OCI-LY7 (cell line): ENCODE data around the gene CDKN1C. TPM values are rescaled to one million over a fixed set of nuclear protein-coding genes. Genes with fewer than 3 reads are reported as not detected.

Experiments used
- Bru-seq: library from RNA; stranded (reverse); fragments of 400-500 nt; gene quantifications from one replicate; lab custom pipeline; 2021; lab: Mats Ljungman, UMichigan
- BruChase-seq, 2 experiments: library from RNA; stranded (reverse); fragments of 400-500 nt; gene quantifications; one replicate each; lab custom pipeline; 2021; lab: Mats Ljungman, UMichigan
- BruUV-seq: library from RNA; stranded (reverse); fragments of 400-500 nt; replicated peaks from 2 replicates; lab custom pipeline; 2021; lab: Mats Ljungman, UMichigan
- CTCF ChIA-PET: fragments of 300-600 bp; sonication (Branson Sonifier 250); formaldehyde crosslinking; loops from one replicate; lab custom pipeline; 2022; ENCODE audit warnings: antibody characterized with exemption; ENCODE audit not compliant: unreplicated experiment; lab: Charles Lee
- POLR2A ChIA-PET: fragments of 300-600 bp; sonication (Branson Sonifier 250); formaldehyde crosslinking; loops from one replicate; lab custom pipeline; 2022; ENCODE audit warnings: antibody characterized with exemption; lab: Charles Lee
- DNase-seq: peaks from one replicate; pipeline ENCODE4 v3.0.0-alpha.2; 2015; ENCODE audit warnings: low spot score
- H2AFZ ChIP-seq: fragments of 200-600 bp; sonication (generic), shearing (Covaris generic); 2 replicates; pipeline ENCODE4 v1.6.1; 2014; ENCODE audit warnings: mild to moderate bottlenecking, antibody characterized with exemption, low read length, moderate library complexity
- H3K27ac ChIP-seq: fragments of 200-600 bp; sonication (generic); 2 replicates; pipeline ENCODE4 v1.5.1; 2014; ENCODE audit warnings: mixed run types, low read depth, mild to moderate bottlenecking, moderate library complexity, low read length, inconsistent platforms; ENCODE audit not compliant: poor library complexity, severe bottlenecking
- H3K36me3 ChIP-seq: fragments of 200-600 bp; sonication (generic); 2 replicates; pipeline ENCODE4 v1.6.1; 2014; ENCODE audit warnings: mild to moderate bottlenecking, antibody characterized with exemption, low read length, moderate library complexity, mixed read lengths; ENCODE audit not compliant: insufficient read depth
- H3K4me1 ChIP-seq: fragments of 200-600 bp; sonication (generic); 2 replicates; pipeline ENCODE4 v1.5.1; 2014; ENCODE audit warnings: mild to moderate bottlenecking, low read length; ENCODE audit not compliant: insufficient read depth, poor library complexity, severe bottlenecking
- H3K4me2 ChIP-seq: fragments of 200-600 bp; sonication (generic); 2 replicates; pipeline ENCODE4 v1.6.1; 2014; ENCODE audit warnings: mild to moderate bottlenecking, low read length
- H3K4me3 ChIP-seq: fragments of 200-600 bp; sonication (generic); 2 replicates; pipeline ENCODE4 v1.5.1; 2014; ENCODE audit warnings: mild to moderate bottlenecking, low read depth, low read length; ENCODE audit not compliant: poor library complexity, severe bottlenecking
- H3K79me2 ChIP-seq: fragments of 200-600 bp; sonication (generic); 2 replicates; pipeline ENCODE4 v1.6.1; 2016; ENCODE audit warnings: low read depth, mild to moderate bottlenecking, low read length, moderate library complexity, mixed read lengths; ENCODE audit not compliant: insufficient read depth
- H3K9me2 ChIP-seq: fragments of 200-600 bp; sonication (generic); 2 replicates; pipeline ENCODE4 v1.6.1; 2016; ENCODE audit warnings: mild to moderate bottlenecking, low read length, mixed read lengths; ENCODE audit not compliant: insufficient read depth
- H3K9me3 ChIP-seq: fragments of 200-600 bp; sonication (generic); 2 replicates; pipeline ENCODE4 v1.6.1; 2014; ENCODE audit warnings: mild to moderate bottlenecking, mixed run types, low read length, mixed read lengths
- H4K20me1 ChIP-seq: fragments of 200-600 bp; sonication (generic); 2 replicates; pipeline ENCODE4 v1.6.1; 2014; ENCODE audit warnings: mild to moderate bottlenecking, antibody characterized with exemption, low read length, moderate library complexity, mixed read lengths; ENCODE audit not compliant: insufficient read depth
- EZH2phosphoT487 ChIP-seq: fragments of 200-600 bp; sonication (generic); IDR thresholded peaks from 2 replicates; pipeline ENCODE4 v1.6.1; 2018; ENCODE audit warnings: low read depth, borderline replicate concordance, mild to moderate bottlenecking, mixed run types, antibody characterized with exemption, low read length, moderate library complexity, mixed read lengths
- intact Hi-C: fragments of 100-400 bp; cut with micrococcal nuclease; formaldehyde crosslinking; loops from one replicate; pipeline ENCODE4 v1.10.0; 2022; ENCODE audit not compliant: unreplicated experiment
- long read RNA-seq: library from polyadenylated mRNA; stranded (forward); transcript quantifications from one replicate; pipeline ENCODE4 v2.0.0, GENCODE V29; 2022
- total RNA-seq, 2 experiments: library from RNA; depleted of rRNA in 1 of 2; stranded (reverse); fragments of >200 nt in 1 of 2; shearing (Covaris generic) in 1 of 2; gene quantifications; 2 replicates each; pipeline ENCODE4 v1.2.3, GENCODE V29; 2014 to 2022
- TF ChIP-seq, protein P1 (sequence below): fragments of 200-600 bp; sonication (generic); conservative IDR thresholded peaks from 2 replicates; pipeline ENCODE4 v1.5.1; 2014; ENCODE audit warnings: mild to moderate bottlenecking, antibody characterized with exemption, low read length, moderate library complexity, mixed read lengths

The CDKN1C gene
- total RNA-seq (2014; rRNA removed; shearing (Covaris generic)) (0.13 TPM in 1 of 2 replicates, not detected in the other), total RNA-seq (2022) (0.55 and 0.59 TPM in 2 replicates), Bru-seq, nascent RNA (not detected), BruChase-seq, experiment 1, labeled RNA remaining after a 6-hour chase (percentile 24 among the genes with signal in this experiment), BruChase-seq, experiment 2, labeled RNA remaining after a 2-hour chase (not detected)
- long read RNA-seq, result 0 reads

DNA sequence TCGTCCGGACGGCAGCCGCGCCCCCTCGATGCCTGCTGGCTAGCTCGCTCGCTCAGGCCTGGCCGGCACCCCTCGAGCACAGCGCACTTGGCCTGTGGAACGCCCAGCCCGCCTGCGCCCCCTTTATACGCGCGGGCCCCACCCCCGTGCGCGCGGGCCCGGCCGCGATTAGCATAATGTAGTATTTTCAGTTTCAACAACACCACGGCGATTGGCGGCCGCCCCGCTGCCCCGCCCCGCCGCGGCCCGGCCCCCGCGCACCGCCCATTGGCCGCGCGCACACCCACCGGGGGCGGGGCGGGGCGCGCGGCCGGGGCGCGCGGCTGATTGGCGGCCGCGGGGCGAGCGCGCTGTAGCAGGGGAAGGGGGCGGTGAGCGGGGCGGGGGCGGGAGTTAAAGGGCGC is at the start of gene CDKN1C:
Gene CDKN1C (minus strand): TSS at position 98 of the 404 bp plus-strand sequence. CDS start 319 bp downstream, outside the sequence.
- H2AFZ ChIP-seq, result no peak within 1 kb of the TSS
- no peaks in the 10 kb centered on the region for H3K9me2 ChIP-seq
- peak within 1 kb of the TSS; percentile 80 for H3K4me2 ChIP-seq
- H3K4me3 ChIP-seq, result peak within 1 kb of the TSS; percentile 65
- no peaks in the 10 kb centered on the region; the same call in 1 of the 2 replicates for H4K20me1 ChIP-seq
- intact Hi-C loops, result loop anchor here (5.0 kb wide), 1 partner anchor 193 kb away; no protein-coding TSS in a partner anchor
- peak; percentile 82 for DNase-seq
- no TSS peak for BruUV-seq
- ChIA-PET POLR2A (interaction anchor here (0.6 kb wide), 1 partner anchor 214 kb away, joined by 3 read pairs; no protein-coding TSS in a partner anchor), CTCF (no interaction called here)
- H3K27ac ChIP-seq, result no peak within 1 kb of the TSS
- no peaks in the 10 kb centered on the region for H3K9me3 ChIP-seq
- H3K4me1 ChIP-seq, result peaks cover 13% of the 10 kb centered on the region
- no peaks in the 10 kb centered on the region for H3K79me2 ChIP-seq
- no peak for TF ChIP-seq EZH2phosphoT487
- TF ChIP-seq, protein P1, sequence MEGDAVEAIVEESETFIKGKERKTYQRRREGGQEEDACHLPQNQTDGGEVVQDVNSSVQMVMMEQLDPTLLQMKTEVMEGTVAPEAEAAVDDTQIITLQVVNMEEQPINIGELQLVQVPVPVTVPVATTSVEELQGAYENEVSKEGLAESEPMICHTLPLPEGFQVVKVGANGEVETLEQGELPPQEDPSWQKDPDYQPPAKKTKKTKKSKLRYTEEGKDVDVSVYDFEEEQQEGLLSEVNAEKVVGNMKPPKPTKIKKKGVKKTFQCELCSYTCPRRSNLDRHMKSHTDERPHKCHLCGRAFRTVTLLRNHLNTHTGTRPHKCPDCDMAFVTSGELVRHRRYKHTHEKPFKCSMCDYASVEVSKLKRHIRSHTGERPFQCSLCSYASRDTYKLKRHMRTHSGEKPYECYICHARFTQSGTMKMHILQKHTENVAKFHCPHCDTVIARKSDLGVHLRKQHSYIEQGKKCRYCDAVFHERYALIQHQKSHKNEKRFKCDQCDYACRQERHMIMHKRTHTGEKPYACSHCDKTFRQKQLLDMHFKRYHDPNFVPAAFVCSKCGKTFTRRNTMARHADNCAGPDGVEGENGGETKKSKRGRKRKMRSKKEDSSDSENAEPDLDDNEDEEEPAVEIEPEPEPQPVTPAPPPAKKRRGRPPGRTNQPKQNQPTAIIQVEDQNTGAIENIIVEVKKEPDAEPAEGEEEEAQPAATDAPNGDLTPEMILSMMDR, result no peak
- H3K36me3 ChIP-seq, result no peaks in the 10 kb centered on the region

DNA sequence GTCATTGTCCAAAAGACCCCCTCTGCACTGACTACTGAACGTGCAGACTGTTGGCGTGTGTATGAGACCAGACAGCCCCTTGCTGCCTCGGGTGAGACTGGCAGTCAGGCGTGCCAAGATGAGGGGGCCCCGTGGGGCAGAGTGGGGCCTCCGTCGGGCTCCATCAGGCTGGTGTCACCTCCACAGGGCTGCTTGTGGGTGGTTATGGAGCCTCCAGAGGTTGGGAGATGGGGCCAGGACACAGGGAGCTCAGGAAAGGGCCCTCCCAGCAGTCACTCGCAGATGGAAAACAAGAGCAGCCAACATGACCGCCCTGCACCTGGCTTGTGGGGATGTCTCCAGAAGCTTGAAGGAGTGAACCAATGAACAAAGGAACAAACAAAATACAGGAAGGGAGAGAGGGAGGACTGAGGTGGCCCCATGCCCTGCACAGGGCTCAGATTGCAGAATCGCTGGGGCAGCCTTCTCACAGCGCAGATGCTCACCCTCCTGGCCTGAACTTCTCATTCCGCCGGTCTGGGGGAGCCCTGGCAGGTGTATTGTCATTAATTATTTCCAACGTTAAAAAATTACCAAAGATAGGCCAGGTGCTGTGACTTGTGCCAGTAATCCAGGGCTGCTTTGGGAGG is 49.1 kb upstream of the CDKN1C start:
- 0 out of 2 replicates have a peak, but pooled peaks cover 5% of the 10 kb centered on the region for H3K36me3 ChIP-seq
- TF ChIP-seq, protein P1, result no peak
- no peak for TF ChIP-seq EZH2phosphoT487
- intact Hi-C loops, result no loop called here
- no peaks in the 10 kb centered on the region for H3K79me2 ChIP-seq
- BruUV-seq, result no TSS peak
- peaks cover 21% of the 10 kb centered on the region for H3K9me3 ChIP-seq
- H3K4me2 ChIP-seq, result no peak overlapping the region
- H3K4me1 ChIP-seq, result no peaks in the 10 kb centered on the region
- no peak for DNase-seq
- POLR2A ChIA-PET, result no interaction called here
- no peak overlapping the region for H3K27ac ChIP-seq
- H3K4me3 ChIP-seq, result no peak overlapping the region
- no peak overlapping the region for H2AFZ ChIP-seq
- no peaks in the 10 kb centered on the region for H3K9me2 ChIP-seq
- H4K20me1 ChIP-seq, result no peaks in the 10 kb centered on the region
- CTCF ChIA-PET, result no interaction called here
